HepG2 (cell line): Measurements from ENCODE around the gene CLEC7A. TPM values are rescaled to one million over a fixed set of nuclear protein-coding genes. Genes with fewer than 3 reads are reported as not detected.
A peak's percentile ranks its signal among the peaks of the same experiment; 100 is the strongest.

Experiments used
- ATAC-seq: fragments of 200-7000 bp; cut with Tn5 transposase; 3 replicates; pipeline ENCODE4 v1.9.1; 2020; ENCODE audit warnings: mild to moderate bottlenecking, moderate library complexity
- BruUV-seq: library from RNA; stranded (reverse); fragments of 400-500 nt; replicated peaks from 2 replicates; lab custom pipeline; 2021; lab: Mats Ljungman, UMichigan
- CTCF ChIA-PET: fragments of 300-600 bp; formaldehyde crosslinking; extraction: SDS; loops from one replicate; lab custom pipeline; 2021; ENCODE audit warnings: low total read pairs, inconsistent platforms, low intra/inter-chr PET ratio; lab: Yijun Ruan, JAX
- POLR2A ChIA-PET: fragments of 350-600 bp; sonication (Branson Sonifier 250); formaldehyde crosslinking; loops from one replicate; lab custom pipeline; 2020; ENCODE audit warnings: antibody characterized with exemption, inconsistent platforms; lab: Yijun Ruan, JAX
- DNase-seq: peaks from one replicate; pipeline ENCODE4 v3.0.0-alpha.2; 2015; ENCODE audit warnings: low spot score
- FAIRE-seq: peaks from 3 replicates; lab custom pipeline; 2011; peaks lifted over from hg19 to GRCh38; lab: Jason Lieb, UNC
- H2AFZ ChIP-seq: one replicate; pipeline ENCODE4 v1.6.1; 2011; ENCODE audit warnings: low read length, inconsistent platforms
- H3K27ac ChIP-seq: fragments of 300-600 bp; 3 replicates; pipeline ENCODE4 v1.8.0; 2011; ENCODE audit warnings: mixed run types, mild to moderate bottlenecking, mixed read lengths, low read length, inconsistent platforms; ENCODE audit not compliant: insufficient read depth; ENCODE audit errors: extremely low read length
- H3K27me3 ChIP-seq, 2 experiments: fragments of 200-600 bp in 1 of 2; 2 replicates in 1 of 2; 3 replicates in 1 of 2; pipeline versions ENCODE4 v1.6.0 to v1.8.0; 2011; ENCODE audit warnings: low read length in 2 of 2, mild to moderate bottlenecking in 2 of 2, moderate library complexity in 2 of 2, inconsistent platforms in 1 of 2; ENCODE audit not compliant: insufficient read depth in 2 of 2, control insufficient read depth in 1 of 2
- H3K36me3 ChIP-seq, 2 experiments: fragments of 200-600 bp in 1 of 2; replicated peaks in 1 of 2; 2 replicates in 1 of 2; 3 replicates in 1 of 2; pipeline versions ENCODE4 v1.5.1 to v1.8.0; 2011; ENCODE audit warnings: low read length in 2 of 2, inconsistent platforms in 1 of 2; ENCODE audit not compliant: insufficient read depth in 2 of 2, control insufficient read depth in 1 of 2
- H3K4me1 ChIP-seq: 2 replicates; pipeline ENCODE4 v1.5.1; 2012; ENCODE audit warnings: low read length, inconsistent platforms; ENCODE audit not compliant: insufficient read depth
- H3K4me2 ChIP-seq: 2 replicates; pipeline ENCODE4 v1.6.0; 2011; ENCODE audit warnings: low read depth, low read length, inconsistent platforms
- H3K4me3 ChIP-seq, 3 experiments: fragments of 200-600 bp in 1 of 3; sonication (generic), shearing (Covaris generic) in 1 of 3; replicated peaks in 1 of 3; 2 replicates each; pipeline ENCODE4 v1.5.1; 2011 to 2016; ENCODE audit warnings: low read length in 3 of 3, inconsistent platforms in 2 of 3, low read depth in 2 of 3, mild to moderate bottlenecking in 2 of 3, control low read depth in 1 of 3, mixed read lengths in 1 of 3; ENCODE audit not compliant: insufficient read depth in 1 of 3
- H3K79me2 ChIP-seq: one replicate; pipeline ENCODE4 v1.6.1; 2011; ENCODE audit warnings: low read length, inconsistent platforms; ENCODE audit not compliant: insufficient read depth
- H3K9ac ChIP-seq: 2 replicates; pipeline ENCODE4 v1.6.0; 2011; ENCODE audit warnings: mild to moderate bottlenecking, low read depth, low read length, inconsistent platforms; ENCODE audit not compliant: insufficient read depth
- H3K9me3 ChIP-seq: 2 replicates; pipeline ENCODE4 v1.5.1; 2012; ENCODE audit warnings: mild to moderate bottlenecking, low read length
- H4K20me1 ChIP-seq: 2 replicates; pipeline ENCODE4 v1.6.0; 2011; ENCODE audit warnings: inconsistent platforms, mild to moderate bottlenecking, low read length, moderate library complexity; ENCODE audit not compliant: insufficient read depth
- CEBPB ChIP-seq: IDR thresholded peaks from 2 replicates; pipeline ENCODE4 v1.6.1; 2011; ENCODE audit warnings: low read depth, low read length, improper control_type of control experiment, borderline replicate concordance
- IRF2 ChIP-seq: IDR thresholded peaks from 2 replicates; pipeline ENCODE4 v1.6.1; 2018; ENCODE audit warnings: missing genetic modification reagents, missing compliant biosample characterization
- RCOR2 ChIP-seq: IDR thresholded peaks from 2 replicates; pipeline ENCODE4 v1.6.1; 2016; ENCODE audit warnings: missing biosample characterization, missing genetic modification reagents
- TAF1 ChIP-seq: sonication (generic); formaldehyde crosslinking; IDR thresholded peaks from 2 replicates; pipeline ENCODE4 v1.4.0; 2020; ENCODE audit warnings: missing genetic modification reagents
- ZBED4 ChIP-seq: sonication (generic); formaldehyde crosslinking; IDR thresholded peaks from 2 replicates; pipeline ENCODE4 v1.4.0; 2020; ENCODE audit warnings: missing genetic modification reagents, borderline replicate concordance
- ZFP36 ChIP-seq: fragments of 150-350 bp; IDR thresholded peaks from 2 replicates; pipeline ENCODE4 v1.6.1; 2018; ENCODE audit warnings: borderline replicate concordance, low read length, low read depth; ENCODE audit not compliant: partially characterized antibody
- ZNF264 ChIP-seq: sonication (generic); formaldehyde crosslinking; IDR thresholded peaks from 2 replicates; pipeline ENCODE4 v1.4.0; 2020; ENCODE audit warnings: missing genetic modification reagents
- ZNF317 ChIP-seq: sonication (generic); formaldehyde crosslinking; IDR thresholded peaks from 2 replicates; pipeline ENCODE4 v1.5.0; 2020; ENCODE audit warnings: mild to moderate bottlenecking, missing genetic modification reagents
- ZNF333 ChIP-seq: sonication (generic); formaldehyde crosslinking; IDR thresholded peaks from 2 replicates; pipeline ENCODE4 v1.4.0; 2020; ENCODE audit warnings: mild to moderate bottlenecking, missing genetic modification reagents, borderline replicate concordance
- ZNF790 ChIP-seq: sonication (generic); formaldehyde crosslinking; IDR thresholded peaks from 2 replicates; pipeline ENCODE4 v1.8.0; 2022; ENCODE audit warnings: missing genetic modification reagents, mild to moderate bottlenecking, borderline replicate concordance
- WGBS: methylation state at CpG from one replicate; pipeline ENCODE4 v1.1.6; 2017; ENCODE audit warnings: low lambda C conversion rate; 5-methylcytosine and 5-hydroxymethylcytosine counted together
- in situ Hi-C: cut with HindIII; loops from 2 replicates; pipeline ENCODE4 v1.10.0; 2017; ENCODE audit warnings: low pct_unique_long_range_greater_than_20kb; ENCODE audit not compliant: extremely low pct_ligation_motif_present
- intact Hi-C: fragments of 100-400 bp; cut with micrococcal nuclease; formaldehyde crosslinking; loops from one replicate; pipeline ENCODE4 v1.10.0; 2022; ENCODE audit not compliant: unreplicated experiment
- polyA plus RNA-seq, 8 experiments: library from polyadenylated mRNA; depleted of rRNA in 3 of 8; stranded (reverse) in 7 of 8; unstranded in 1 of 8; fragments of >200 nt; fragmentation: Illumina TruSeq in 4 of 8; extraction: Trizol in 4 of 8; gene quantifications; 2 replicates each; pipeline versions ENCODE4 v1.2.1 to v1.2.3, GENCODE V29; 2011 to 2016; ENCODE audit warnings: low read depth in 4 of 8, missing spikeins in 1 of 8, mixed read lengths in 1 of 8; ENCODE audit not compliant: insufficient read depth in 1 of 8
- total RNA-seq, 5 experiments: library from RNA; depleted of rRNA; stranded (reverse); fragments of >200 nt; fragmentation: Illumina TruSeq; extraction: Trizol; gene quantifications; 2 replicates each; pipeline ENCODE4 v1.2.3, GENCODE V29; 2016; ENCODE audit warnings: low read depth in 1 of 5

Gene CLEC7A
- total and polyA plus RNA-seq, 2 of the 13 experiments (the other 11 are each of a cell fraction or from before 2014, with no cell fraction given), result not detected

- ChIA-PET CTCF (no interaction called here), POLR2A (no interaction called here)
- Histone ChIP-seq H3K9ac (no peak overlapping the region), H3K4me1 (no peaks in the 10 kb centered on the region), H3K4me3 (no peak overlapping the region), H4K20me1 (no peaks in the 10 kb centered on the region), H3K9me3 (no peaks in the 10 kb centered on the region), H3K4me2 (no peak overlapping the region), H2AFZ (no peak overlapping the region), H3K27me3 (no peaks in the 10 kb centered on the region), H3K36me3 (no peaks in the 10 kb centered on the region), H3K79me2 (no peaks in the 10 kb centered on the region), H3K27ac (no peak overlapping the region)
- no peak for TF ChIP-seq ZNF333 (CRISPR knock-in tag)
- TF ChIP-seq TAF1 (CRISPR knock-in tag), result no peak
- TF ChIP-seq RCOR2 (CRISPR knock-in tag), result no peak
- TF ChIP-seq CEBPB, result no peak
- no peak for TF ChIP-seq ZNF264
- no peak for TF ChIP-seq ZBED4 (CRISPR knock-in tag)
- no peak for TF ChIP-seq IRF2 (CRISPR knock-in tag)
- TF ChIP-seq ZNF790 (CRISPR knock-in tag), result no peak
- no peak for TF ChIP-seq ZFP36
- no peak for TF ChIP-seq ZNF317
- BruUV-seq, result no TSS peak
- in situ Hi-C loops (no loop called here), intact Hi-C loops (no loop called here)
- FAIRE-seq, result no peak
- 18% methylated on average over 5 of the region's 5 CpGs for WGBS
- no peak for DNase-seq
- ATAC-seq, result peak; percentile 29; the same call in 1 of the 3 replicates
Observed at GRCh38 chr12:10175846-10176636, 46.0 kb upstream of the CLEC7A start.
